Retinal pigment epithelial cell (primary cell): ENCODE measurements around the gene ATF1.
"Not testable (repeated sequence)": the region's sequence is repeated elsewhere in the genome, so short reads cannot be mapped to it uniquely, and the experiment has no call there.

Experiments
- DNase-seq: peaks from one replicate; pipeline ENCODE4 v3.0.0-alpha.2; 2010; ENCODE audit warnings: low read depth
- H3K4me3 ChIP-seq: 2 replicates; pipeline ENCODE4 v1.5.1; 2011; ENCODE audit warnings: mild to moderate bottlenecking, low read length, control low read depth, moderate library complexity
- CTCF ChIP-seq: conservative IDR thresholded peaks from 2 replicates; pipeline ENCODE4 v1.5.1; 2011; ENCODE audit warnings: low read depth, low read length, control low read depth, inconsistent platforms

The ATF1 gene

GRCh38 chr12:50859621-50860310, 95.9 kb downstream of the ATF1 start:
- H3K4me3 ChIP-seq = no peak overlapping the region
- TF ChIP-seq CTCF = no peak
- DNase-seq = no peak

- DNase-seq = no peak
- no peak overlapping the region for H3K4me3 ChIP-seq
- TF ChIP-seq CTCF = no peak
These were observed 98.4 kb downstream of the ATF1 start for GRCh38 chr12:50862316-50862715.

GRCh38 chr12:50865266-50865665, 101.4 kb downstream of the ATF1 start:
- H3K4me3 ChIP-seq = no peak overlapping the region
- DNase-seq = no peak
- TF ChIP-seq CTCF = no peak

- not testable (repeated sequence) for DNase-seq, H3K4me3 ChIP-seq
These were observed 105.0 kb downstream of the ATF1 start for GRCh38 chr12:50868881-50869280.
